Measurements from ENCODE around the gene CASK.

DNA sequence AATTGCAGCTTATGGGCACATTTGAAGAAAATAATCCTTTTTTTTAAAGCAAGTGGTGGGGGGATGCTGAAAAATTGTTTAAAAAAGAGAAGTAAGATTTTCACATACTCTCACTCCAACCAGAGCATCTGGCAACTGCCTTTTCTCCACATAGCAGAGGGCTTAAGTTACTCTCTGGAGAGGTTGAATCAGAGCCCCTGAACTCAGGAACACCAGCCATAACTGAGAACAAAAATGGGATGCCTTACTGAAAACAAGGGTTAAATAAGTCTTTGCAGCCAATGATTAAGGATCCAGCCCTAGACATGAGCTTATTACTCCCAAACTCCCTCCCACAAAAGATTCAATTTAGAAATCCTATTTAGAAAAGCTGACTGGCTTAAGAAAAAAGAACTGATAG lies 27.5 kb downstream of the CASK start:
- no peak for TF ChIP-seq EZH2 (IDR thresholded peaks at IDR 0.05)
- TF ChIP-seq POLR2AphosphoS5 (IDR thresholded peaks at IDR 0.05; ENCODE audit: borderline replicate concordance, low read depth, low read length), result no peak
- no peak for TF ChIP-seq FOXP2 (optimal IDR thresholded peaks at IDR 0.05; ENCODE audit: control extremely low read depth, extremely low read length, insufficient read depth)
